ENCODE measurements around the gene BHLHA15.

The BHLHA15 gene

GRCh38 chr7:98248156-98248555 is 36.9 kb downstream of the BHLHA15 start:
- DNase-seq (ENCODE audit: low spot score in 2 of 2) (no peak), ATAC-seq (ENCODE audit: low read depth) (no peak)
- peaks cover 25% of the 10 kb centered on the region for H3K4me1 Mint-ChIP-seq
- H3K9me3 Mint-ChIP-seq = no peaks in the 10 kb centered on the region
- peaks cover 12% of the 10 kb centered on the region for H3K36me3 Mint-ChIP-seq
- H3K27me3 Mint-ChIP-seq = no peaks in the 10 kb centered on the region
- H3K4me3 Mint-ChIP-seq = no peak overlapping the region
- H3K27ac Mint-ChIP-seq = no peak overlapping the region

GRCh38 chr7:98249106-98249505 is 37.9 kb downstream of the BHLHA15 start:
- DNase-seq (ENCODE audit: low spot score in 2 of 2) (no peak), ATAC-seq (ENCODE audit: low read depth) (no peak)
- Mint-ChIP-seq H3K4me3 (no peak overlapping the region), H3K4me1 (peaks cover 27% of the 10 kb centered on the region), H3K36me3 (peaks cover 12% of the 10 kb centered on the region), H3K27ac (no peak overlapping the region), H3K9me3 (no peaks in the 10 kb centered on the region), H3K27me3 (no peaks in the 10 kb centered on the region)

- DNase-seq (ENCODE audit: low spot score in 2 of 2) (peak in 1 of 2 donors; percentile 18), ATAC-seq (ENCODE audit: low read depth) (no peak)
- Mint-ChIP-seq H3K27me3 (no peaks in the 10 kb centered on the region), H3K4me3 (peak overlapping the region; percentile 99), H3K27ac (peak overlapping the region; percentile 94), H3K4me1 (peaks cover 27% of the 10 kb centered on the region), H3K9me3 (no peaks in the 10 kb centered on the region), H3K36me3 (peaks cover 15% of the 10 kb centered on the region)
Measured at GRCh38 chr7:98250789-98251188, 39.5 kb downstream of the BHLHA15 start.

- Mint-ChIP-seq H3K27me3 (no peaks in the 10 kb centered on the region), H3K4me3 (peak overlapping the region; percentile 99)
- DNase-seq (ENCODE audit: low spot score in 2 of 2) = peak; percentile 19 to 48
Measured at GRCh38 chr7:98251231-98251600, 40.0 kb downstream of the BHLHA15 start.

GRCh38 chr7:98251601-98252424 is 40.6 kb downstream of the BHLHA15 start, which contains the start of gene TECPR1:
TSS of gene TECPR1 (minus strand) at chr7:98252232. CDS start at chr7:98246146, 6,086 bp downstream.
- Mint-ChIP-seq H3K27ac (peak within 1 kb of the TSS; percentile 94), H3K9me3 (no peaks in the 10 kb centered on the region), H3K4me1 (peaks cover 27% of the 10 kb centered on the region), H3K27me3 (no peaks in the 10 kb centered on the region), H3K36me3 (peaks cover 15% of the 10 kb centered on the region), H3K4me3 (peak within 1 kb of the TSS; percentile 99)
- ATAC-seq (ENCODE audit: low read depth) = peak; percentile 83
- DNase-seq (ENCODE audit: low spot score in 2 of 2) = peak; percentile 73 to 87

More at GRCh38 chr7:98251231-98251600, 40.0 kb downstream of the BHLHA15 start:
- Mint-ChIP-seq H3K36me3 (peaks cover 14% of the 10 kb centered on the region), H3K9me3 (no peaks in the 10 kb centered on the region), H3K27ac (peak overlapping the region; percentile 94), H3K4me1 (peaks cover 27% of the 10 kb centered on the region)
- ATAC-seq (ENCODE audit: low read depth) = peak; percentile 60

GRCh38 chr7:98252425-98253054 is 41.3 kb downstream of the BHLHA15 start:
- Mint-ChIP-seq H3K27ac (peak overlapping the region; percentile 94), H3K4me3 (peak overlapping the region; percentile 99), H3K27me3 (no peaks in the 10 kb centered on the region), H3K9me3 (no peaks in the 10 kb centered on the region), H3K4me1 (peaks cover 28% of the 10 kb centered on the region), H3K36me3 (peaks cover 19% of the 10 kb centered on the region)
- no peak for DNase-seq (ENCODE audit: low spot score in 2 of 2)
- peak; percentile 20 for ATAC-seq (ENCODE audit: low read depth)

GRCh38 chr7:98254516-98254915 is 43.3 kb downstream of the BHLHA15 start:
- H3K27me3 Mint-ChIP-seq = no peaks in the 10 kb centered on the region
- H3K4me3 Mint-ChIP-seq = no peak overlapping the region
- ATAC-seq (ENCODE audit: low read depth) (no peak), DNase-seq (ENCODE audit: low spot score in 2 of 2) (no peak)
- no peaks in the 10 kb centered on the region for H3K9me3 Mint-ChIP-seq
- H3K4me1 Mint-ChIP-seq = peaks cover 24% of the 10 kb centered on the region
- peaks cover 28% of the 10 kb centered on the region for H3K36me3 Mint-ChIP-seq
- H3K27ac Mint-ChIP-seq = no peak overlapping the region

GRCh38 chr7:98254951-98255610 is 43.8 kb downstream of the BHLHA15 start:
- Mint-ChIP-seq H3K9me3 (no peaks in the 10 kb centered on the region), H3K36me3 (peaks cover 27% of the 10 kb centered on the region), H3K4me3 (no peak overlapping the region), H3K27me3 (no peaks in the 10 kb centered on the region), H3K27ac (no peak overlapping the region), H3K4me1 (peaks cover 21% of the 10 kb centered on the region)
- no peak for DNase-seq (ENCODE audit: low spot score in 2 of 2)
- ATAC-seq (ENCODE audit: low read depth) = no peak

- H3K9me3 Mint-ChIP-seq = no peaks in the 10 kb centered on the region
- ATAC-seq (ENCODE audit: low read depth) (no peak), DNase-seq (ENCODE audit: low spot score in 2 of 2) (no peak)
- H3K27me3 Mint-ChIP-seq = no peaks in the 10 kb centered on the region
- peaks cover 30% of the 10 kb centered on the region for H3K36me3 Mint-ChIP-seq
- H3K4me1 Mint-ChIP-seq = peaks cover 10% of the 10 kb centered on the region
- H3K4me3 Mint-ChIP-seq = no peak overlapping the region
- no peak overlapping the region for H3K27ac Mint-ChIP-seq
Measured at GRCh38 chr7:98256431-98256830, 45.2 kb downstream of the BHLHA15 start.

- Mint-ChIP-seq H3K4me1 (peaks cover 6% of the 10 kb centered on the region), H3K27ac (no peak overlapping the region), H3K4me3 (no peak overlapping the region), H3K9me3 (no peaks in the 10 kb centered on the region), H3K36me3 (peaks cover 34% of the 10 kb centered on the region), H3K27me3 (no peaks in the 10 kb centered on the region)
- ATAC-seq (ENCODE audit: low read depth) (no peak), DNase-seq (ENCODE audit: low spot score in 2 of 2) (no peak)
Measured at GRCh38 chr7:98257701-98258100, 46.5 kb downstream of the BHLHA15 start.
